ENCODE data around the gene EN2.

EN2 gene

DNA sequence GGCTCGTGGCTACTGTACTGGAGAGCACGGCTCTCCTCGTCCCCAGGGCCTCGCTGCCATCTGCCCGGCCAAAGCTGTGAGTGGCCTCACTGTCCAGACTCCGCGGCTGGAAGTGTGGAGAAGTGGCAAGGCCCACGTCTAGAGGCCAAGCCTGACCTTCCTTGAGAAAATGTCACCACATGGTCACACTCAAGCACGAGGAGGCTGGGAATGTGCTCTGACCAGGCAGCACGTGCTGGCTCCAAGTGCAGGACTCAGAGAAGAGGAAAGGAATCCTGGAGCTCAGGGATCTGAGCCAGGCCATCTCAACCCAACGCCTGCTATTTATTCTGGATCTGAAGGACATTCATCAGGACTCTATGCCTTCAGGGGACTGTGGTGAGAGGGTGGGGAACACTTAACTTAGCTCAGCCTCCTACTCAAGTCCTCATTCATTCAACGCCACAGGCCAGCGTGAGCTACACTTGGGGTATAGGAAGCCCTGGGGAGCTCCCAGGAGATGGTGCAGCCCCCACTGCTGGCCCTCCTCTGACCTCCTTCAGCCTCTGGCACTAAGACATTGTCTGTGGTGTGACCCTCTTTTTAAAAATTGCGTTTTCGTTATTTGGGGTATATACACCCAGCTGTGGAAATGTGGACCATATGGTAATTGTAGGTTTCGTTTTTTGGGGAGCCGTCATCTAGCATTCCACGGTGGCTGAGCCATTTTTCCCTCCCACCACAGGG lies 29.0 kb downstream of the EN2 start:
- no peak for DNase-seq (ENCODE audit: low read depth)

DNA sequence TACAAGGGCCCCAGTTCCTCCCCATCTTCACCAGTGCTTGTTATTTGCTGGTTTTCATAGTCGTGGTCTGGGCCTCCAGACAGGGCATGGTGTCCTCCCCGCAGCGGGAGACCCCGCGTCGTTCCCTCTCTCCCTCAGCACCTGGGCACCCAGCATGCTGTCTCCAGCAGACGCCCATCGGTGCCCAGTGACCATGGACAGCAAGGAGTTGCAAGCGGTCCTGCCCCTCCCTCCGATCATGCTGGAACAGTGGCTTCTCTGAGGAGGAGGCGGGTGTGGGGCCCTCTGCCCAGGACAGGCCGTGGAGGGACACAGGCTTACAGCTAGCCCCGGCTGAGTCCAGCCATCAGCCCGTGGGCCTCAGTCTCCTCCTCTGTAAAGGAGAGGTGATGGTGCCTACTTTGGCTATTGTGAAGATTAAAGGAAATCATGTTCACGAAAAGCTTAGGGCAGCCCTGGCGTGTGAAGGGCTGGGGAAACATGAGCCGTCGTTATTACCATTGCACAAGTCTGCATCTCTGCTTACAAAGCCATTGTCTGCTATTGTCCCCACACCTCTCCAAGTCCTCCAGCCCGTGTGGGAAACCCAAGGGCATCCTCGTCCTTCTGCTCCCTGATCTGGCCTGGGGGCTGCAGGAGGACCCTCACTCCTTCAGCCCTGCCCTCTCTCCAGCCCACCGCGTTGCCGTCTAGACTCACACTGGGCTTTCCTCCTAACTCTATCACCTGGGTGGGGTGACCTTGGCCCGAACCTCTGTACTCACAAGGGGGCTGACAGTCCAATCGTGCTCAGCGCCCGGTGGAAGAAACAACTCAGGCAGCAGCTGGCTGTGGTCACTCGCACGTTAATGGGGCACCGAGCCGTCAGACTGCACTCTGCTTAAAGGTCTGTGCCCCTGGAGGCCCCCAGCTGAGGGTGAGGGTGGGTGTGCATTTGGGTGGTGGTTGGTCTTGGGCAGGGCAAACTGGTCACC lies 29.9 kb downstream of the EN2 start:
- no peak for DNase-seq (ENCODE audit: low read depth)

DNA sequence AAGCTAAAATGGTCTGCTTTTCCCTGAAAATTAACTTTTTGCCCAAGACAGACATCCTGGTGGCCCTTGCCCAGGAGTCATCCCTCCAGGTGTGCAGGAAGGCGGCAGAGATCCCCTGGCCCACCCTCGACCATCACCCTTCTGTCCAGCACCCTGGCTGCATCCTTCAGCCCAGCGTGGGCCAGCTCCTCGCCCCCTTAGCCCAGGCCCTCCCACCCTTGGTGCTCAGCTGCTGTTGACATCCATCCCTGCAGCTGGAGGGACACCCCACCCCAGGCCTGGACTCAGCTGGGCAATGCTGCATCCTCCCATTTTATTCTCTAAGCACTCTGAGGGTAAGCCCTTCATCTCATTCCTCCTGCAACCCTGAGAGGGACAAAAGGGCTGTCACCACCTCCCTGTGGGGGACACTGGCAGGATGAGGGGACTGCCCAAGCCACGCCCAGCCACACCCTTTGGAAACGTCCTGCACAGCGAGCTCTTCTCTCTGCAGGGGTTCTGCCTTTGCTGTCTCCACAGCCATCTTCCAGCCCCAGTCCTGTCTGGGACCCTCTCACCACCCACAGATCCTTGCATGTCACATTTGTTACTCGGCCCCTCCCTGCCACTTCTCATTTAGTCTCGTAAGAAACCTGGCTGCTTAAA lies 30.7 kb downstream of the EN2 start:
- no peak for DNase-seq (ENCODE audit: low read depth)

DNA sequence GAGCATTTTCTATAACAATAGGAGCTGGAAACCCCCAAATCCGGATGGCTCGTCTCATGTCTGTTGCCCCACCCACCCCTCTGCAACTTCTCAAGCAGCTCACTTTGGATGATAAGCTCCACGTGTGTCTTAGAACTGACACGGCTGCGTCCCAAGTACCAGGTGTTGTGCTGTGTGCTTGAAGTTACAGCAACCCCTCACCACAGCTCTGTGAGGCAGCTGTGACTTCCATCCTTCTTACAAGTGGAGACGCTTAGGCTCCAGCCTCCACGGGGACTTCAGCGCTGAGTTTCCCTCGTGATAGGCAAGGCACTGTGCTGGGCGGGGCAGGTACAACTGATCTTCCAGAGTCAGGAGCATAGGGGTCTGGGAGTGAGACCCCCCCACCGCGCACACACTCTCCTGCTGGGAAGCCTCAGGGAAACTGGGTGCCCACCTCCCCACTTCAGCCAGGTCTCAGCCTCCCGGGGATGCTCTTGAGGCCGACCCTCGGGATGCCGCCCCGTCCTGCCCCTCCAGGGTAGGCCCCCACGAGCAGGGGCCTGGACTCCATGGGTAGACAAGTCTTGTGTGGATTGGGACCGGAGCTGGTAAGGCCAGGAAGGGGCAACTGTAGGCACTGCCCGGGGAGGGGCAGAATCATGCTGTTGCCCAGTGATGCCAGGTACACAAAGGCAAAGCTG lies 31.4 kb downstream of the EN2 start:
- DNase-seq (ENCODE audit: low read depth), result no peak

DNA sequence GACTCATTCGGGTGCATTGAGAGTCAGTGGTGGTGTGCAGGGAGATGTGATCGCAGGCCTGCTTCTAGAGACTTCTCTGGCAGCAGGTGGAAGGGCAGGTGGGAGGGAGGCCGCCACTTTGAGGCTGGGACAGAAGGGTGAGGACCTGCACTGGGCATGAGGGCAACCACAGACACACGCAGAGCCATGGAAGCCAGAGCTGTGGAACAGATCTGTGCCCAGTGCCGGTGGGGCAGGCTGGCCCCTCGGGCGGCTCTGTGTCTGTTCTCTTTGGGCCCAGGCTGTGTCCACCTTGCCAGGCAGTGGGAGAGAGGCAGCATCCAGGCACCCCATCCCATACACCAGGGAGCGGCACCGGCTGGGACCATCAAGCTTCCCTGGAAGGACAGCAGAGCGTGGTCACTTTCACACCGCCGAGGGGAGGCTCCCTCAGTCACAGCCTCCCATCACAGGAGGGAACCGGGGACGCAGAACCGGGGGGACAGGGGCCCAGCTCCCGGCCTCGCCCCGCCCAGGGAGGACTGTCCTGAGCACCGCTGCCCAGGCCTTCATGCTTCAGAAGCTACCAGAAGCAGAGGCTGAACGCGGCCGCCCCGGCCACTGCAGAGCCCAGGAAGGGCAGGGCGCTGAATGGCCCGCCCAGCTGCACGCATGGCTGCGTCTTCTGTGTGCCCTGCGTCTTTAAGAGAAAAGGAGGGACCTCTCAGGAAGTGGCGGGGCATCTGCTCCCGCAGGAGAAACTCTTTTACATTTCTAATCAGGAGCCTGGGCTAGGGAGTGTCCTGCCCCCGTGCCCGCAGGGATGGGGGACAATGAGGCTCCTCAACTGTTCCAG lies 32.1 kb downstream of the EN2 start:
- no peak for DNase-seq (ENCODE audit: low read depth)

DNA sequence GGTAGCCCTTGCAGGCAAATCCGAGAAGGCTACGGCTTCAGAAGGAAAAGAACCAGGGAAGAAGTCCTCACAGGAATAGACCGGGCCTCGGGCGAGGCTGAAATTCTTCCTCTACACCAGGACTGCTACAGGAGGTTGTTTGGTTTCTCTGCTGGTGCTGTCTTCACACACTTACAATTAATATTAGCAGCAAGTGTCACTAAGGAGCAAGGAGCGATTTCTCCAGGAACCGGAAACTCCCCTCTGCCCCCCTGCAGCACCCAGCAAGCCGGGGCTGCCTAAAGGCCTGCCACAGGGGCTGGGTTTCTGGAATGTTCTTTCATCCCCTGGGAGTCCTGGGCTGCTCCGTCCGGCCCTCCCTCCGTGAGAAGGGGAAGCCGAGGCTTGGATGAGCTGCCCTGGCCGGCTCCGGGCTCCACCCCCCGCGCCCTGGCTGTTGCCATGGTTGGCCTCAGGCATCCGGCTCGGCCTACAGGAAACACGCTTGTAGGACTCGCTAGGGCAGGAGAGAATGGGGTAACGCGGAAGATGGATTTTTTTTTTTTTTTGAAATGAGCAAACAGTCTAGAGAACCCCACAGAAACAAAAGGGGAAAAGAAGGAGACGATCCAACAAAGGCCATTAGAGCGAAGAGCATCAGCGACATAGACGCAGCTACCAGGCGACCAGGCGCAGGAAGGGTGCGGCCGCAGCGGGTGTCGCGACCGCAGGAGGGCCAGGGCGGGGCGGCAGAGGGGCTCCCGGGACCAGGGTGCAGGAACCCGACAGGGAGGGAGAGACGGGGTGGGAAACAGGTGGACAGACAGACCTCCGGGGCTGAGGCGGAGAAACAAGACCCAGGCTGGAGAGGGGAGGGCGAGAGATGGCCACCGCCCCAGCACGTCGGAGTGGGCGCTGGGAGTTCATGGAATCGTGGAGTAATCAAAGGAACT lies 33.0 kb downstream of the EN2 start:
- DNase-seq (ENCODE audit: low read depth), result no peak

DNA sequence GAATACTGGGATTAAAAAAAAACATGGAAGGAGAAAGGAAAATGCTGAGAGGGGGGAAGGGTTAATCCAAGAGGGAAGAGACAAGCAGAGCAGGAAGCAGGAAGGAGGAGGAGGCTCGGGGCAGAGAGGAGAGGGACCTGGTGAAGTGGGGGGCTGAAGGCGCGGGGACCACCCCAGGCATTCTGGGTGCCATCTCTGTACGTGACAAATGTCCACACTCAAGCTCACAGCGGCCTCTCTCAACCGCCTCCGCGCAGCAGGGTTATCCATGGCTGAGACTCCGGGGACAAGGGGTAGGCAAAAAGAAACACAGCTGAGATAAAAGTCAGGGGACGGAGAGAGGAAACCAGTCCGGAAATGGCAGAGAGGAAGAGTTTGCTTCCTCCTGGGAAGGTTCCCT lies 33.9 kb downstream of the EN2 start:
- no peak for DNase-seq (ENCODE audit: low read depth)

DNA sequence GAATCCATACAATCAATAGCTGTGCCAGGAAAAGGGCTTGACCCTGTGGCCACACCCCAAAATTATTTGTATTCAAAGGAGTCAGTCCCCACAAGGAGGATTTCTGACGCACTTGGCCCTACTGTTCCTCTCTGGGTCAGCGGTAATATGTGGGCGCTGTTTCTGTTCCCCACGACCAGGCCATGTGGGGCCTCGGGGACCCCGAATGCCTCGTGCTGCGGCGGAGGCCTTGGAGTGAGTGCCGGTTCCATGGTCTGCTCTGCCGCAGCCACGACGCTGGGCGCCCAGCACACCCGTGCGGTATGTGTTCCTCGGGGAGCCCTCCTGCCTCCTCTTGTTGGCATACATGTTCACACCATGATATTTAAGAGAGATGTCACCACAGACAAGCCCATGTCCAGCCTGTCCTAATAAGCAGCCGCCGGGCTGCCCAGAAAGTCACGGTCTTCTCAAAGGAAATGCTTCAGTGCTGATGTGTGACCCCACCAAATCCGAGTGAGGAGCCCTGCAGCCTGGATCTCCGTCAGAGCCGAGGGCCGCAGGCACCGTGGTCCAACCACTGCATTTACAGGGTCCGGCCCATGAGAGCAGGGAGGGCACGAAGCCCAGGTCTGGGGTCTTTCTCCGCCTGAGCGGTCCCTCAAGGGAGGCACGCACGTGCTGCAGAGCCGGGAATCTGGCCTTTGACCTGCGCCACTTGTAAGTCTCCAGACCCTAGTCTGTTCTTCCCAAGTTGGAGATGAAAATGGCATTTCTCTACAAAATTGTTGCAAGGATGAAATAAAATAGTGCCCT lies 36.0 kb downstream of the EN2 start:
- no peak for DNase-seq (ENCODE audit: low read depth)

DNA sequence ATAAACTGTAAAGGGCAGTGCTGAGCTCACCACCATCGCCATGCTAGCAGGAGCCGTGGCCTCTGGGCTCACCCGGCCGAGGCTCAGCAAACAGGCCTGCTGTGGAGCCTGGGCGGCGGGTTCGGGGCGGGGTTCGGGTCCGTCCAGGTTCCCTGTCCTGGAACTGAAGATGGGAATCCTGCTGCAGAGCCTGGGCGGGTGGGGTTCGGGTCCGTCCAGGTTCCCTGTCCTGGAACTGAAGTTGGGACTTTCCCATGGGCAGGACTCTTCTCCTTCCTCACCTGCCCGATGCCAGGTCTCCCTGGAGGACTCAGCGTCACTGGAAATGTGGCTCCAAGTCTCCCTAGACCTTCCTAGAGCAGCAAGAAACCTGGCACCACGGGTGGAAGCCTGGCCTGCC lies 36.6 kb downstream of the EN2 start:
- DNase-seq (ENCODE audit: low read depth), result no peak

DNA sequence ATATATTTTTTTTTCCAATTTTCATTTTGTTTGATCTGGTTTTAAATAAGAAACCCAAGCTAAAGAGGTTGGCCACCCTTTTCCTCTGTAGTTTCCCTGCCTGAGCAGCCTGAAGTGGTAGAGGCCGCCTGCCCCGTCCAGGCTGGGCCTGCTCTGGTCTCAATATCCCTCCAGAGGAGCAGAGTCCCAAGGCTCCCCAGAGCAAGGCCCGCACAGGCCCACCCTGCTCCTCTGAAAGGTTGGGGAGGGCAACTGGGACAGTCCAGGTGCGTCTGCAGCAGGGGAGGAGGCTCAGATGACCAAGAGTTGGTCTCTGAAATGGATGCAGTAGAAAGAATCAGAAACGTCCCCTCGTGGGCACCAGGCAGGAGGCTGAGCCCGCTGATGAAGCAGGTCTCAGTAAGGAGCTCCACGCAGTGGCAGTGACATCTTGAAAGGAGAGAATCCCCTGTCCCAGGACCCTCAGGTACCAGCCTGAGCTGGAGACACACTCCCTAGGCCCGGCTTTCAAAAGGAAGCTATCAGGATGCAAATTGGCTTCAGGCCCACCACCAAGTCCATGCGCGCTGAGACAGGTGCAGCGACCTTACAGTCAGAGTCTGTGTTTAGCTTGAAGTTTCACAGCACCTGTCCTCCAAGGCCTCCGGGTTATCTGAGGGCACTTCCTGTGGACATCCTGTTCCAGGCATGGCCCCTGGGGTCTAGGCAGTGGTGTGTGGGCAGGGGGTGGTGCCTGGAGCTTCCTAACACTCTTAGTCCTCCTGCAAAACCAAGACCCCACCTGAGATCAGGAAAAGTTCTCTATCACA lies 37.7 kb downstream of the EN2 start:
- DNase-seq (ENCODE audit: low read depth), result no peak

DNA sequence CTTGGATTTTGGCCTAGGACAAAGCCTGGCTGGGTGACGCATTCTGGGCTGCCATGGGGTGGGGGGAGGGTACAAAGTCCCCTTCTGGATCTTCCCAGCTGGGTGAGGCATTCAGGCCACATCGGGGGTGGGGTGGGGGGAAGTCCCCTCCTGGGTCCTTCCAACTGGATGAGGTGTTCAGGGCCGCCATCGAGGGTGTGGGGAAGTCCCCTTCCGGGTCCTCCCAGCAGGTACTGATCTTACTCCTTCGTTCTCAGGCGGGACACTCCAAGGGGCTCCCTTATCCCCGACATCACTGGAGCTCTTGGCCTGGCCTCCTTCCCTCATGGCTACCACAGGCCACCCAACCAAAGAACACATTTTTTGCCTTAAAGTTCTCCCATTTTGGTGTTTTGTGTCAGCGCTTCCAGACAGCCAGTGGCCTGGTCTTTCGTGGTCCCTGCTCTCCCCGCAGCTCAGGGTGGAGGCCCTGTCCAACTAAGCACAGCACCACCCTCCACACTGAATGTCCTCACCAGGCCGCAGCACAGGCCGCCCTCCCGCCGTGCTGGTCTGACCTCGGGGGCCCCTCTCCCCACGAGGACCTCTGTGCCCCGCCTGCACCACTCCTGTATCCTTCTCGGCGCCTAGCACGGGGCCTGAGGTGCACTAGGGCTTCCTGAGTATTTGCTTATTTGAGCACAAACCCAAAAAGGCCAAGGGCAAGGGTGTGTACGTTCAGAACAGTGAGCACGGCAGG lies 38.5 kb downstream of the EN2 start:
- no peak for DNase-seq (ENCODE audit: low read depth)

DNA sequence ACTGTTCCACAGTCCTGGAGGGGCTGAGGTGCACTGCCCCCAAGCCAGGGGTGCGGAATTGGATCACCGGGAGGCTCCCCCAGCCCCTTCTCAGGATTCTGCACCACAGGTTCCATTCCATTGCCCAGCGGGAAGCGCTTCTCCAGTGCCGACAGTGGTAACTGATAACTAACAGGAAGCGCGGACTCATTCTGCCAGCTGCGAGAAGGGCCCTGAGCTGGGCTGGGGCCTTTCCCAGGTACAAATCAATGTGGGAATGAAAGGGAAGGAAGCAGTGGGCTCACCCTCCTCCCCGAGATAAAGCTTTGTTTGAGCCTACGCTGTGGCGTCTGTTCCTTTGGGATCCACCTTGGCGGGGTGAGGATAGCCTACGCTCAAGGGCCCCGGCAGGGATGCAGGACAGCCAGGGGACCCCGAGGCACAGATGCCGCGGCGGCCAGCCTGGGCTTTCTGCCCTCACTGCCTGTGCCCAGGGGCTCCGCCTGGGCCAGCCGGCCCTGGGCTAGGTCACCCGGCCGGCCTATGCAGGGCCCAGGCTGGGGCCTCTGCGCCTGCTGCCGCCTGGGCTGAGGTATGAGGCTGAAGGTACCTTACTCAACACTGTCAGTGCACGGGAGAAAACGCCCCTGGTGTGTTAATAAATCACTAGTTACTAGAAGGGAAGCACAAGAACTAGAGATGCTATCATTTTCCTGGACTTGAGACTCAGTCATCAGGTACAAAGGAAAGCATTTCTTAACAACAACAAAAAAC lies 39.4 kb downstream of the EN2 start:
- DNase-seq (ENCODE audit: low read depth), result no peak

DNA sequence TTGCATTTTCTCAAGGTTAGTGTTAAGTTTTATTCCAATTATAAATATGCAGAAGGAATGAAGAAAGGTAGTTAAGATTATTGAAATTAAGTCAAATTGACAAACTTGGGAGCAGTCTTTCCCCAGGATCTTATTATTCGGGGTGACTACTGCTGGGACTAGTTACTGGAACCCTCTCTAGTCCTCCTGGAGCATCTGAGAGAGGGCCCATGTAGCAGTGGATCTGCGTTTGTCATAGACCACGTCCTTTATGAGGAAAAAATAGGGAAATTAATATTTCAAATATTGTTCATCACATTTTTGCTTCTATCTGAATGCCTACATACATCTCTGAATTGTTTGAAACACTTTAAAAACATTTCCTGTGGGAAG lies 47.5 kb downstream of the EN2 start:
- no peak for DNase-seq (ENCODE audit: low read depth)

DNA sequence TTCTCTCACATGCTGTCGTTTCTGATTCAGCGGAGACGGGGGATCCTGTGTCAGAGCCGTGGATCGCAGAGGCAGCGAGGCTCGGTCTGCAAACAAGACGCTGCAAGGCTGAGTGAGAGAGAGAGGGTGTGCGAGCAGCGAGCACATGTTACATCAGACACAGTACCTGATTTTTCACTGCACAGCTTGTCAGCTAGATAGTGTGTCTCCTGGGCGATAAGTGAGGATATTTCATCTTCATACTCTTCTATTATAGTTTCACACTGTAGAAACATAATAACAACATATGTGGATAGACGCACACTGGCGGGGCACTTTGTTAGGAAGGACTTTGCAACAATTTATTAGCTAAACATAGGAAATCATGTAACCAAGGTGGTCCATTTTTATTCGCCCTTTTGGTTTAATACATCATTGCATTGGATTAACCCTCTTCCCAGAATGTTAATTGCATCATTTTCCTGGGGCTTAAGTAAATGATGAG lies 49.0 kb downstream of the EN2 start:
- no peak for DNase-seq (ENCODE audit: low read depth)

DNA sequence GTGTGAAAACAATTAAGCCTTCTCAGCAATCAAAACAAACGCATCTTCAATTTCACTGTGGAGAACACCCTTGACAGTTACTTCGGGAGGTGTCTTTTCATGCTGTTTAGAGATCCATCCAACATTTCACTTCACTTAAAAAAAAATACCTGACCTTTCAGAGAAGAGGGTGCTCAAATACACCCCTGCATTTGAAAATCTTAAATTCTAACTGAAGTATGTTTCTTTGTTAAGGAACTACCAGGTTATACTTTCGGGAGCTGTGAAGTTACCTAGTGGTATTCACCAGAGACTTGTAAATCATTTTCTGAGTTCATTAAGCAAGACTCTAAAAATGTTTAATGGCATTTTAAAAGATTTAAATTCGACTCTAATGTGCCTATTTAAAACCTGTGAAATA lies 49.6 kb downstream of the EN2 start:
- no peak for DNase-seq (ENCODE audit: low read depth)

DNA sequence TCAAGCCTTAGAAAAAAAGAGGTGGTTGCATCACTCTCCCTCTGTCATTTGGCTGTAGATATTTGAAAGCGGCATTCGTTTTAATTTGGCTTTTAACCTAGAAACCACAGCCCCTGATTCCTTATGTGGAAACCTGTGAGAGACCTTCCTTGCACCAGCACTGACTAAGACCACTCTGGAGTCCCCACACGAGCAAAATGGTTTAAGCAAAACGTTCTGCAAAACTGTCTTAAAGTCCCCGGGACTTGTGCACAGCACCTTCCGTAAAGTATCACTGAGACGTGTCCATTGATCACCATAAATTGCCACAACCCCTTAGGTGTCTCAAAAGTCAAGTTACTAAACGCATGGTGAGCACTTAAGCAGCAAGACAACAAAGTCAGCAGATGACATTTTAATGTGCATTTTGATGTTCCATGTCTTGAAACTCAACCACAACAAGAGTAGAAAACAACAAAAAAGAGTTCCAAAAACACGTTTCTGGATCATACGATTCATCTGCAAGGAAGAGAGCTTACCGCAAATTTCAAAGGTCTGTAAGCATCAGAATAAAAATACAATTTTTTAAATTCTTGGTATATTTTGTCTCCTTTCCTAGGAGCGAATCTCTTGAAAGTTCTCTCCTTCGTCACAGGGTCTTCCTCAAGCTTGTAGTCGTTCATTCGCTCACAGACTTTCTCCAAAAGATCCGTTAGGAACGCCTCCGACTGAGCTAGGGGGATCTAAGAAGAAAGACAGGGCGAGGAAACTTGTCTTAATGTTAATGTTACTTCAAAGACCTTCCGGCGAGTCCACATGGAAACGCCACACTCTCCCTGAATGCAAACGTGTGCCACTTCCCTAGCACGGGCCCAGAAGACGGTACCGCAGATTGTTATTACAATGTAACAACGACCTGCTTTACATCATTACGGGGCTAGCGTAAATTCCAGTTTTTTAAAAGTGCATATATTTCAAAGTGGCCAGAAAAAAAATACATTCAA lies 50.7 kb downstream of the EN2 start:
- DNase-seq (ENCODE audit: low read depth), result no peak

Measured in HS-5 (cell line).